GM20431 (cell line): Measurements from ENCODE around the gene ASB1.

Experiments
- in situ Hi-C: fragments of 300-500 bp; cut with MseI, MboI; formaldehyde crosslinking; loops from one replicate; pipeline ENCODE4 v1.15.0; 2020; ENCODE audit warnings: low sequenced_read_pairs; ENCODE audit not compliant: unreplicated experiment

The ASB1 gene

GRCh38 chr2:238426568-238427434, at the start of gene ASB1:
TSS of gene ASB1 (plus strand) at chr2:238426927. CDS start at chr2:238427071, 144 bp downstream.
- in situ Hi-C loops, result no loop called here

GRCh38 chr2:238378230-238379095, 48.3 kb upstream of the ASB1 start:
- in situ Hi-C loops, result no loop called here

- in situ Hi-C loops, result no loop called here
These were observed 47.5 kb upstream of the ASB1 start for GRCh38 chr2:238379096-238379810.

- in situ Hi-C loops, result no loop called here
These were observed 46.4 kb upstream of the ASB1 start for GRCh38 chr2:238380336-238380735.

- in situ Hi-C loops, result no loop called here
These were observed 45.9 kb upstream of the ASB1 start for GRCh38 chr2:238380785-238381184.

GRCh38 chr2:238381341-238382115, 45.2 kb upstream of the ASB1 start:
- in situ Hi-C loops, result no loop called here

- in situ Hi-C loops, result no loop called here
These were observed 44.3 kb upstream of the ASB1 start for GRCh38 chr2:238382381-238382781.

- in situ Hi-C loops, result no loop called here
These were observed 43.6 kb upstream of the ASB1 start for GRCh38 chr2:238383135-238383534.

GRCh38 chr2:238383743-238384380, 42.9 kb upstream of the ASB1 start:
- in situ Hi-C loops, result no loop called here

GRCh38 chr2:238387332-238387731, 39.4 kb upstream of the ASB1 start:
- in situ Hi-C loops, result no loop called here

- in situ Hi-C loops, result no loop called here
These were observed 37.9 kb upstream of the ASB1 start for GRCh38 chr2:238388794-238389193.

GRCh38 chr2:238389988-238390589, 36.6 kb upstream of the ASB1 start:
- in situ Hi-C loops, result no loop called here

- in situ Hi-C loops, result no loop called here
These were observed 35.6 kb upstream of the ASB1 start for GRCh38 chr2:238391042-238391689.

GRCh38 chr2:238396663-238397062, 30.1 kb upstream of the ASB1 start:
- in situ Hi-C loops, result no loop called here

GRCh38 chr2:238397356-238397755, 29.4 kb upstream of the ASB1 start:
- in situ Hi-C loops, result no loop called here

- in situ Hi-C loops, result no loop called here
These were observed 28.1 kb upstream of the ASB1 start for GRCh38 chr2:238398577-238398976.

- in situ Hi-C loops, result no loop called here
These were observed 27.6 kb upstream of the ASB1 start for GRCh38 chr2:238399094-238399493.

GRCh38 chr2:238401551-238401950, 25.2 kb upstream of the ASB1 start:
- in situ Hi-C loops, result no loop called here
